ENCODE measurements around the gene RAPGEFL1.
"Not testable (repeated sequence)": the region's sequence is repeated elsewhere in the genome, so short reads cannot be mapped to it uniquely, and the experiment has no call there.

RAPGEFL1 gene

GRCh38 chr17:40173778-40174135 is 3.5 kb upstream of the RAPGEFL1 start:
- DNase-seq, result no peak

- no peak for DNase-seq
Observed at GRCh38 chr17:40174514-40174913, 2.8 kb upstream of the RAPGEFL1 start.

DNA sequence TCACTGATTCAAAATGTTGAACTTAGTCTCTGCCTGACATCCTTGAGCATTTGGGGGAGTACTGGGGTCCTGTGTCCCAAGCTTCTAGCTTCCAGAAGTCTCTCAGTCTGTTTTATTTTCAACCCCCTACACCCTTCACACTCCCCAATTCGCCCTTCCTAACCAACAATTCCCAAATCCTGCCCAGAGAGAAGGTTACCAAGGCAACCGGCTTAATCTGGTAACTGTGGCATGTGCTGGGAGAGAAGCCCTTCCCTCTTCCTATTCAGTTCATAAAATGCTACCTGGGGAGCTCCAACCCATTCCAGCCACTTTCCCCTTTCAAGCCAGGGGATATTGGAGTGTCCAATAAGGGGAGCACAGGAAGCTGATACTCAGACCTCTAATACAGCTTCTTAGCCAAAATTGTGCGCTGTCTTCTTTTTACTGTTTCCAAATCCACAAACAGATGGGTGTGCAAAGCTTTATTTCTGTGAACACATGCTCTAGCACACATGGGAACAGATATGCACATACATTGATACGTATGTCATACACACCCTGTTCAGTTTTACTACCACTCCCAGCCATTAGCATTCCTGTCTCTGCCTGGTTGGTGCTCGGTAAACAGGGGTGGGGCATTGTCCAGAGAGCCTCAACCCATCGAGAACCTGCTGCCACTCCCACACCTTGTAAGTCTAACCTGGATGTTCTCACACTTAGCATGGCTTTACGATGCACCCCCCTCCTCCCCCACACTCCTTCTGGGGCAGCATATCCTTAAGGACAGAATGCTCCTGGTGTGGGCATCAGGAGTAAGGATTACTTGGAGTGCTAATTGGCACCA is 1.1 kb upstream of the RAPGEFL1 start:
- DNase-seq, result no peak

DNA sequence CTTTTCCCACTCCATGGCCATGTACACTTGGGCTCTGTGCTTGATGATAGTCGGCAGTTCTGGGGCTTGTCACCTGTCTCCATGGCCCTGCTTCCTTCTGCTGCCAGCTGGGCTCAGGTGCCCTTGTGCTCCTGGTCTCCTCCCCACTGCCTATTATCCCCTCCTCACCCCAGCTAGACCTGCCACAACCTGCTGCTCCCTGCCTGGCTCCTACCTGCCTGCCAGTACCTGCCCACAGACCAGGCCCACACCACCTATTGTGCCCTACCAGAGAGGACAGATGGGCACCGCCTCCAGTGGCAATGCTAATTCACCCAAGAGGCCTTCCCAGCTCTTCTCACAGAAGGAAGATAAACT is 538 bp upstream of the RAPGEFL1 start:
- DNase-seq, result no peak

GRCh38 chr17:40178021-40178601 is 841 bp downstream of the RAPGEFL1 start:
- DNase-seq, result peak; percentile 61

DNA sequence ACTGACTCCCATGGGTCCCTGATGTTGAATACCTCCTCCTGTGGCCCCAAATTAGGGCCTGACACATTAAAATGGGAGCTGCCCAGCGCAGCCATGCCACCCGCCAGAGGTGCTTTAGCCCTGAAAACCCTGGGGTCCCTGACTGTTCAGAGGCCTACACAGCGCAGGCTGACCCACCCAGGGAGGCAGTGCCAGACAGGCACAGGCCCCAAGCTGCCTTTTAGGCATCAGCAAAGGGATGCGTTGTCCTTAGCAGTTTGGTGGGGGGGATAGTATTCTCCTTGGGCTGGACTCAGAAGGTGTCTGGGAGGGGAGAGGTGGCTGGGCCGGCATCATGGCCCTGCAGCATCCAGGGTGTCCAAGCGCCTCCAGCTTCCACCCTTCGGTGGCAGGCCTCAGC is 1.4 kb downstream of the RAPGEFL1 start:
- no peak for DNase-seq

- no peak for DNase-seq
Observed at GRCh38 chr17:40179923-40180659, 2.8 kb downstream of the RAPGEFL1 start.

- no peak for DNase-seq
Observed at GRCh38 chr17:40180694-40181093, 3.4 kb downstream of the RAPGEFL1 start.

DNA sequence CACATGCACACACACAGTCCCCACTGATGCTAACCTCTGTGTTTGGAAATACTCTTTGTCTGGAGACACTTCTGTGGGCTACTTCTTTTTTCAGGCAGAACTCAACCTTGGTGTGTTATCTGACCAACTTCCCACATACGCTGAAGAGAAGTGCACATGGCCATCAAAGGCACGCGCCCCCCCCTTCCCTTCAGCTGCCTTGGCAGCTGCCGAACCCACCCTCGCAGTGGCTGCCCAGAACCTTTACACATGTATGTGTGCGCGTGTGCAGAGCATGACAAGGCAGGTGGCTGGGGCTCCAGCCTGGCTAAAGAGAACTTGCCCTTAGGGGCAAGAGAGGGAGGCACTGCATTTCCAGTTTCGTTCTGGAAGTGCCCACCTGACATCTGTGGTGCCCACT is 3.9 kb downstream of the RAPGEFL1 start:
- DNase-seq, result no peak

DNA sequence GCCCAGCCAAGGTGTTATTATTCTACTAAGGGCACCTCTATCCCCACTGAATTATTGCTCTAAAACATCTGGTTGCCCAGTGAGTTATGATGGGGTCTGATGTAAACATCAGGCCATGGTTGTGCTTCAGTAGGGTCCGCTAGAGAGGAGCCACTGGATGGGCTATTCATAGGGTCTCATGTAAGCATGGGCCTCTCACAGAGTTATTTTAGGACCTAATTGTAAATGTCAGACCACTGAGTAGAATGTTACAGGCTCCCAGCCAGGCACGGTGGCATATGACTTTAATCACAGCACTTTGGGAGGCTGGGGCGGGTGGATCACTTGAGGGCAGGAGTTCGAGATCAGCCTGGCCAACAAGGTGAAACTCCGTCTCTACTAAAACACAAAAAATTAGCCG is 5.3 kb downstream of the RAPGEFL1 start:
- DNase-seq, result no peak

GRCh38 chr17:40187238-40187637 is 10.0 kb downstream of the RAPGEFL1 start:
- no peak for DNase-seq

DNA sequence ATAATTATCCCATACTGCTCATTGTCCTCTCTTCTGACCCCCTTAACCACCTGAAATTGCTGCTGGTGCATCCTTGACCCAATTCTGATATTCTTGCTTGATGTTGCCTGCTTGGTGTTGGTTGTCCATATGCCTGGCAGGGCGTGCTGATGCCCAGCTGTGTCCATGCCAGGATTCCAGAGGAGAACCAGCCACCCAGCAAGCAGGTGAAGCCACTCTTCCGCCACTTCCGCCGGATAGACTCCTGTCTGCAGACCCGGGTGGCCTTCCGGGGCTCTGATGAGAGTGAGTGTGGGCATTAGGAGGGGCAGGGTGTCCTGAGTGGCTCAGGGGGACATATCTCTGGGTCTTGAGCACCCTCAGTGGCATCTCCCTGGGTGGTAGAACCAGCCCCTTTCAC is 11.4 kb downstream of the RAPGEFL1 start:
- no peak for DNase-seq

DNA sequence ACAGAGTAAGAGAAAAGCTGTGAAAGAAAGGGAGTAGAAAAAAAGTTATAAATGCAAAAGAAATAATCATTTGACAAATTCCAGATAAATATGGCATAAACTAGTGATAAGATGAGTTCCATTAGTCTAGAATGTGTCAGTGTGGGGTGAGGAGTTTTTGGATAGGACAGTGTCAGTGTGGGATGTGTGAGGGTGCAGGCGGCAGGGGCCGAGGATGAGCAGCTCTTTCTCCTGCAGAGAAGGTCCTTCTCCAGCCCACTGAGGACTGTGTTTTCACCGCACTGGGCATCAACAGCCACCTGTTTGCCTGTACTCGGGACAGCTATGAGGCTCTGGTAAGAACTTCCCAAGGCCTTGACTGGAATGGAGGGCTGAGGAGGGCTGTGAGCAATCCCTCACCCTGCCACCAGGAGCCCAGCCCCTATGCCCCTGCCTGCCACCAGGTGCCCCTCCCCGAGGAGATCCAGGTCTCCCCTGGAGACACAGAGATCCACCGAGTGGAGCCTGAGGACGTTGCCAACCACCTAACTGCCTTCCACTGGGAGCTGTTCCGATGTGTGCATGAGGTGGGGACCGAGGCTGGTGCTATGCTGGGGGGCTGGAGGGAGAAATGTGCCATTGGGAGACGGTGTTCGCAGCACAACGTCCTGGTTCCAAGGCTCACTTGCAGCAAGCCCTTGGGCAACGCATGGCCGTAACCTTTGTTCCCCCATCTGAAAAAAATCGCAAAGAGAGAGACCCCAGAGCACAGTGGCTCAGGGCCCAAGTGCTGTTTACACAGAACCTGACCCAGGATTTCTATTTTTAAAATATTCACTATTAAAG is 13.1 kb downstream of the RAPGEFL1 start:
- DNase-seq, result peak; percentile 25

- DNase-seq, result peak; percentile 80
Observed at GRCh38 chr17:40191237-40192208, 14.3 kb downstream of the RAPGEFL1 start.

DNA sequence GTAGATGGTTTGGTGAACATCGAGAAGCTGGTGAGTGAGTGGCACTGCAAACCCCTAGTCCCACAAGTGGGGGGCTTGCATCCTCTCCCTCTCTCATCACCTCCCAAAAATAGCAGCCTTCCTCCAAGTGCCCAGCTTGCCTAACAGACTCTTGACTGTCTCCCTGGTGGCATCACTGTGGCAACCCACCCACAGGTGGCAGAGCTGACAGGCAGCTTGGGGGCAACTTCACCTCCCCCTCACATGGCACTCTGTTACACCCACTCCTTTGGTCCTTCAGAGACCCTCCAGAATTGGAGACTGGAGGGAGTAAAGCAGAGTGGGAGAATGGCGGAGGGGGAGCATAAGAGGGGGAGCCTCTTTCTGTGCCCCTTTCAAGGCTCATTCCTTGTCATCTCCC is 15.7 kb downstream of the RAPGEFL1 start:
- DNase-seq, result no peak

DNA sequence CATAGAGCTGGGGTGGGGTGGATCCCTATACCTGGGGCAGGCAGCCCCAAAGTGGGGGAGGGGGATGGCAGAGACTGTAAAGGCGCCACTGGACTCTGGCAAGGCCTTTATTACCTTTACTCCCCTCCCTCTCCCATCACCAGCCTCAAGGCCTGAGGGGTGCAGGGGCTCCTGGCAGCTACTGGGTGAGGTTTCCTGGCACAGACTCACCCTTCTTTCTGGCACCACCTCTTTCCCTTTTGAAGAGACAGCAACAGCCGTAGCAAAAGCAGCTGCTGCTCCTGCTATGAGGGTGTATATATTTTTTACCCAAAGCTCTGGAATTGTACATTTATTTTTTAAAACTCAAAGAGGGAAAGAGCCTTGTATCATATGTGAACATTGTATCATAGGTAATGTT is 17.6 kb downstream of the RAPGEFL1 start:
- DNase-seq, result no peak

- no peak for DNase-seq
Observed at GRCh38 chr17:40197550-40197949, 20.3 kb downstream of the RAPGEFL1 start.

DNA sequence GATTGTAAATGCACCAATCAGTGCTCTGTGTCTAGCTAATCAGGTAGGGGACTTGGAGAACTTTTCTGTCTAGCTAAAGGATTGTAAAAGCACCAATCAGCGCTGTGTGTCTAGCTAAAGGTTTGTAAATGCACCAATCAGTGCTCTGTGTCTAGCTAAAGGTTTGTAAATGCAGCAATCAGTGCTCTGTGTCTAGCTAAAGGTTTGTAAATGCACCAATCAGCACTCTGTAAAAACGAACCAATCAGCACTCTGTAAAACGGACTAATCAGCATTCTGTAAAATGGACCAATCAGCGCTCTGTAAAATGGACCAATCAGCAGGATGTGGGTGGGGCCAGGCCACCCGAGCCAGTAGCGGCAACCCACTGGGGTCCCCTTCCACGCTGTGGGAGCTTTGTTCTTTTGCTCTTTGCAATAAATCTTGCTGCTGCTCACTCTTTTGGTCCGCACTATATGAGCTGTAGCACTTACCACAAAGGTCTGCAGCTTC is 20.7 kb downstream of the RAPGEFL1 start:
- not testable (repeated sequence) for DNase-seq

DNA sequence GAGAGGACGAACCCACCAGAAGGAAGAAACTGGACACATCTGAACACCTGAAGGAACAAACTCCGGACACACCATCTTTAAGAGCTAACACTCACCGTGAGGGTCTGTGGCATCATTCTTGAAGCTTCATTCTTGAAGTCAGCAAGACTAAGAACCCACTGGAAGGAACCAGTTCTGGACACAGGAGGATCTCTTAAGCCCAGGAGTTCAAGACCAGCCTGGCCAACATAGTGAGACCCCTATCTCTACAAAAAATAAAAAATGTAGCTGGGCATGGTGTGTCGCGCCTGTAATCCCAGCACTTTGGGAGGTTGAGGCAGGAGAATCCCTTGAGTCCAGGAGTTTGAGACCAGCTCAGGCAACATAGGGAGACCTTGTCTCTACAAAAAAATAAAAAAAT is 21.3 kb downstream of the RAPGEFL1 start:
- no peak for DNase-seq

GRCh38 chr17:40203131-40203530 is 25.9 kb downstream of the RAPGEFL1 start:
- DNase-seq, result no peak

DNA sequence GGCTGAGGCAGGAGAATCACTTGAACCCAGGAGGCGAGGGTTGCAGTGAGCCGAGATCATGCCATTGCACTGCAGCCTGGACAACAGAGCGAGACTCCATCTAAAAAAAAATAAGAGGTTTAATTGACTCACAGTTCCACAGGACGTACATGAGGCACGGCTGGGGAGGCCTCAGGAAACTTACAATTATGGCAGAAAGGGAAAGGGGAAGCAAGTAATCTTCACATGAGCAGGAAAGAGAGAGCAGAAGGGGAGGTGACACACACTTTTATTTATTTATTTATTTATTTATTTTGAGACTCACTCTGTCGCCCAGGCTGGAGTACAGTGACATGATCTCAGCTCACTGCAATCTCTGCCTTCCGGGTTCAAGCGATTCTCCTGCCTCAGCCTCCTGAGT is 28.9 kb downstream of the RAPGEFL1 start:
- DNase-seq, result not testable (repeated sequence)

Data from right kidney (tissue), 1 donor.